OCI-LY1 (cell line): ENCODE data around the gene USH2A.

Experiments used
- EZH2 ChIP-seq: fragments of 200-600 bp; sonication (generic), shearing (Covaris generic); IDR thresholded peaks from 2 replicates; pipeline ENCODE4 v1.8.0; 2017; ENCODE audit warnings: borderline replicate concordance, mixed run types, mild to moderate bottlenecking, antibody characterized with exemption, low read length, moderate library complexity, mixed read lengths
- TF ChIP-seq, protein P1 (sequence below): fragments of 200-600 bp; sonication (generic), shearing (Covaris generic); IDR thresholded peaks from 2 replicates; pipeline ENCODE4 v1.5.1; 2017; ENCODE audit warnings: mild to moderate bottlenecking, antibody characterized with exemption, low read length, moderate library complexity, mixed read lengths

DNA sequence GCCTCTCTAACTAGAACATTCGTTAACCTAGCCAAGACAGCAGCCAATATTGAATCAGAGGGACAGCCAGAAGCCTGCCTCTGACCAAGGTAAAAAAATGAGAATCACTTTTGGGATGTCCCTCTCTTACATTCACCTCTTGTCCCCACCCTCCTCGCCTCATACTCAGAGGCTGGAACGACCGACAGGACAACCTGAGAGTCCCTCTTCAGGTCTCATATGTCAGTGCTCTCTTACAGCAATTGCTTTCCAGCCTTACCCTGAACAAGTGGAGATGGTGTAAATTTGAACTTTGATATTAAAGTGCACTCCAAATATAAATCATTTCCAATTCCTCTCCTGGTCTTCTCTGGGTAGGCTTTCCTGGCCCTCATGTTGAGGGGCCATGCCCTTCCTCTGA is 528.6 kb downstream of the USH2A start:
- TF ChIP-seq, protein P1, sequence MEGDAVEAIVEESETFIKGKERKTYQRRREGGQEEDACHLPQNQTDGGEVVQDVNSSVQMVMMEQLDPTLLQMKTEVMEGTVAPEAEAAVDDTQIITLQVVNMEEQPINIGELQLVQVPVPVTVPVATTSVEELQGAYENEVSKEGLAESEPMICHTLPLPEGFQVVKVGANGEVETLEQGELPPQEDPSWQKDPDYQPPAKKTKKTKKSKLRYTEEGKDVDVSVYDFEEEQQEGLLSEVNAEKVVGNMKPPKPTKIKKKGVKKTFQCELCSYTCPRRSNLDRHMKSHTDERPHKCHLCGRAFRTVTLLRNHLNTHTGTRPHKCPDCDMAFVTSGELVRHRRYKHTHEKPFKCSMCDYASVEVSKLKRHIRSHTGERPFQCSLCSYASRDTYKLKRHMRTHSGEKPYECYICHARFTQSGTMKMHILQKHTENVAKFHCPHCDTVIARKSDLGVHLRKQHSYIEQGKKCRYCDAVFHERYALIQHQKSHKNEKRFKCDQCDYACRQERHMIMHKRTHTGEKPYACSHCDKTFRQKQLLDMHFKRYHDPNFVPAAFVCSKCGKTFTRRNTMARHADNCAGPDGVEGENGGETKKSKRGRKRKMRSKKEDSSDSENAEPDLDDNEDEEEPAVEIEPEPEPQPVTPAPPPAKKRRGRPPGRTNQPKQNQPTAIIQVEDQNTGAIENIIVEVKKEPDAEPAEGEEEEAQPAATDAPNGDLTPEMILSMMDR = no peak
- no peak for TF ChIP-seq EZH2
